Measurements from ENCODE around the gene ORMDL1. TPM values are rescaled to one million over a fixed set of nuclear protein-coding genes. Genes with fewer than 3 reads are reported as not detected.

The ORMDL1 gene
- total and polyA plus RNA-seq, 2 of the 13 experiments (the other 11 are each of a cell fraction or from before 2014, with no cell fraction given) = 67.5 to 160 TPM

- TF ChIP-seq NR2F2 (IDR thresholded peaks at IDR 0.05; ENCODE audit: borderline replicate concordance, low read depth) (no peak), ZNF432 (CRISPR knock-in tag; IDR thresholded peaks at IDR 0.05; ENCODE audit: borderline replicate concordance) (no peak), ZNF343 (CRISPR knock-in tag; IDR thresholded peaks at IDR 0.05) (no peak), NPAS2 (CRISPR knock-in tag; IDR thresholded peaks at IDR 0.05; ENCODE audit: borderline replicate concordance) (no peak), ZFP1 (CRISPR knock-in tag; IDR thresholded peaks at IDR 0.05) (peak; percentile 12; the same call in 1 of the 2 replicates), MZF1 (CRISPR knock-in tag; IDR thresholded peaks at IDR 0.05; ENCODE audit: borderline replicate concordance) (0 out of 2 replicates have a peak, but pooled peaks have one; percentile 78), ZNF30 (CRISPR knock-in tag; IDR thresholded peaks at IDR 0.05) (no peak), EEA1 (CRISPR knock-in tag; IDR thresholded peaks at IDR 0.05; ENCODE audit: borderline replicate concordance) (peak; percentile 54; the same call in 1 of the 2 replicates), ZFP62 (CRISPR knock-in tag; IDR thresholded peaks at IDR 0.05) (no peak), ZNF24 (IDR thresholded peaks at IDR 0.05) (no peak), ZNF337 (CRISPR knock-in tag; IDR thresholded peaks at IDR 0.05; ENCODE audit: borderline replicate concordance, low read depth) (peak; percentile 85), TMF1 (CRISPR knock-in tag; IDR thresholded peaks at IDR 0.05; ENCODE audit: low read depth) (no peak; the same call in 1 of the 2 replicates), ZNF362 (CRISPR knock-in tag; IDR thresholded peaks at IDR 0.05; ENCODE audit: borderline replicate concordance) (no peak), FOXM1 (CRISPR knock-in tag; IDR thresholded peaks at IDR 0.05) (no peak), DNMT1 (CRISPR knock-in tag; IDR thresholded peaks at IDR 0.05) (peak; percentile 77; the same call in 1 of the 2 replicates), MIER3 (CRISPR knock-in tag; IDR thresholded peaks at IDR 0.05; ENCODE audit: borderline replicate concordance) (peak; percentile 16; the same call in 1 of the 2 replicates), MYC (CRISPR knock-in tag; IDR thresholded peaks at IDR 0.05; ENCODE audit: borderline replicate concordance) (peak; percentile 84; the same call in 1 of the 2 replicates), KDM5A (IDR thresholded peaks at IDR 0.05; ENCODE audit: borderline replicate concordance, low read length) (peak; percentile 97), IKZF5 (CRISPR knock-in tag; IDR thresholded peaks at IDR 0.05) (peak; percentile 93), ZNF605 (CRISPR knock-in tag; IDR thresholded peaks at IDR 0.05) (peak; percentile 95), MLX (CRISPR knock-in tag; IDR thresholded peaks at IDR 0.05) (peak; percentile 25; the same call in 1 of the 2 replicates), ZSCAN12 (CRISPR knock-in tag; IDR thresholded peaks at IDR 0.05) (no peak), ZNF225 (CRISPR knock-in tag; IDR thresholded peaks at IDR 0.05) (peak; percentile 68; the same call in 1 of the 2 replicates), ZMYM2 (CRISPR knock-in tag; IDR thresholded peaks at IDR 0.05) (peak; percentile 89), KLF6 (CRISPR knock-in tag; IDR thresholded peaks at IDR 0.05) (peak; percentile 84), SNAPC2 (CRISPR knock-in tag; IDR thresholded peaks at IDR 0.05) (peak; percentile 91; the same call in 1 of the 2 replicates)
Observed at GRCh38 chr2:189762551-189763298, 21.4 kb downstream of the ORMDL1 start, which contains the start of gene OSGEPL1 (continued).
